Omental fat pad (tissue), 4 donors: ENCODE results near the gene ATP8A2. TPM values are rescaled to one million over a fixed set of nuclear protein-coding genes. Genes with fewer than 3 reads are reported as not detected.
"Not testable (repeated sequence)": the region's sequence is repeated elsewhere in the genome, so short reads cannot be mapped to it uniquely, and the experiment has no call there.

ENCODE experiments used
- ATAC-seq: fragments of 150-250 bp; one replicate; pipeline ENCODE4 v1.9.1; 2016; ENCODE audit warnings: mild to moderate bottlenecking, moderate library complexity; ENCODE audit not compliant: low FRiP score
- DNase-seq: peaks from one replicate; pipeline ENCODE4 v3.0.0-alpha.2; 2019; ENCODE audit warnings: low spot score
- small RNA-seq: library from RNA; depleted of rRNA; stranded (forward); fragments of <200 nt; gene quantifications from one replicate; pipeline ENCODE3, GENCODE V24; 2016
- total RNA-seq, 4 donors: library from RNA; depleted of rRNA; stranded (reverse); fragments of >200 nt; gene quantifications; one replicate each; pipeline ENCODE4 v1.1.0, GENCODE V29; 2016
- TF ChIP-seq, protein P1 (sequence below), 3 donors: fragments of 450-650 bp; IDR thresholded peaks; one replicate each; pipeline ENCODE4 v1.5.1; 2016 to 2017; ENCODE audit warnings: antibody characterized with exemption in 3 of 3, mild to moderate bottlenecking in 3 of 3, moderate library complexity in 2 of 3

Gene ATP8A2
- total RNA-seq, 4 donors from 2014 or later = 0.16 to 0.19 TPM; not detected in 2

DNA sequence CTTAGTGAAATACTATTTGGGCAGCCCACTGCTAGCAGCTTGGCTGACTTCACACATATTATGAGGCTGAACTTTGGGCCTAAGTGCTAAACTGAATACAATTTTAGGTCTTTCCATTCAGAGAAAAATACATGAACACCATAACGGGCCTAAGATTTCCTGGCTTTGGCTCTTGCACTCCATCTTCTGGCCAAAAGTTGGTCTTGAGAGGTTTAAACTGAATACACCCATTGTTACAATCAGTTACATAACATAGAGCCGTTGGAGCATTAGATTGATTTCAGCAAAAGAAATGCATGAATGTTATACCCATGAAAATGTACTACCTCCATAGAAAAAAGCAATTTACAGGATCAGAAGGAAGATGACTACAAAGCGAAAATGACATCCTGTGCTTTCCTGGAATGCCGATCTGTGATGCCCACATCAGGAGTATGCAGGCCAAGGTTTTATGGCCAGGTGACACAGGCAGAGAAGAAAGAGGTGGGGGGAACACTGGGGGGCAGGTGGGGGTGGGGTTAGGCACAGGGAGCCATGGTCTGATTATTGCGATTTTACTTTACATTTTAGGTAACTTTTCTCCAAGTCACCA is 691.2 kb downstream of the ATP8A2 start:
- no peak for ATAC-seq
- DNase-seq = no peak
- TF ChIP-seq, protein P1, sequence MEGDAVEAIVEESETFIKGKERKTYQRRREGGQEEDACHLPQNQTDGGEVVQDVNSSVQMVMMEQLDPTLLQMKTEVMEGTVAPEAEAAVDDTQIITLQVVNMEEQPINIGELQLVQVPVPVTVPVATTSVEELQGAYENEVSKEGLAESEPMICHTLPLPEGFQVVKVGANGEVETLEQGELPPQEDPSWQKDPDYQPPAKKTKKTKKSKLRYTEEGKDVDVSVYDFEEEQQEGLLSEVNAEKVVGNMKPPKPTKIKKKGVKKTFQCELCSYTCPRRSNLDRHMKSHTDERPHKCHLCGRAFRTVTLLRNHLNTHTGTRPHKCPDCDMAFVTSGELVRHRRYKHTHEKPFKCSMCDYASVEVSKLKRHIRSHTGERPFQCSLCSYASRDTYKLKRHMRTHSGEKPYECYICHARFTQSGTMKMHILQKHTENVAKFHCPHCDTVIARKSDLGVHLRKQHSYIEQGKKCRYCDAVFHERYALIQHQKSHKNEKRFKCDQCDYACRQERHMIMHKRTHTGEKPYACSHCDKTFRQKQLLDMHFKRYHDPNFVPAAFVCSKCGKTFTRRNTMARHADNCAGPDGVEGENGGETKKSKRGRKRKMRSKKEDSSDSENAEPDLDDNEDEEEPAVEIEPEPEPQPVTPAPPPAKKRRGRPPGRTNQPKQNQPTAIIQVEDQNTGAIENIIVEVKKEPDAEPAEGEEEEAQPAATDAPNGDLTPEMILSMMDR (IDR thresholded peaks at IDR 0.05) = no peak

DNA sequence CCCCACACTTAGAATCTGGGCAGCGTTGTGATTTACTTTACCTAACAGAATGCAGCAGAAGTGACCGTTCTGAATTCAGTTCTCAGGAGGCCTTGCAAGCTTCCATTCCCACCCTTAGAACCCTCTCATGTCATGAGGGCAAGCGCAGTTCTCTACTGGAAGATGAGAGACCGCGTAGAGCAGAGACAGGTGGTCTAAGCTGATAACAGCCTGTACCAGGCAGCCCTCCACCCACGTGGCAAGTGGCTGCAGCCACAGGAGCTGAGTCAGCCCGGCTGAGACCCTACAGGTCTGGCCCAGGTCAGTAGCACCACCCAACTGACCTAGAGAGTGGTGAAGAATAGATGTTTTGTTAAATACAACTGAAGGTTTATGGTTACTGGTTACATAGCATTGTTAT is 694.7 kb downstream of the ATP8A2 start:
- not testable (repeated sequence) for ATAC-seq, DNase-seq

DNA sequence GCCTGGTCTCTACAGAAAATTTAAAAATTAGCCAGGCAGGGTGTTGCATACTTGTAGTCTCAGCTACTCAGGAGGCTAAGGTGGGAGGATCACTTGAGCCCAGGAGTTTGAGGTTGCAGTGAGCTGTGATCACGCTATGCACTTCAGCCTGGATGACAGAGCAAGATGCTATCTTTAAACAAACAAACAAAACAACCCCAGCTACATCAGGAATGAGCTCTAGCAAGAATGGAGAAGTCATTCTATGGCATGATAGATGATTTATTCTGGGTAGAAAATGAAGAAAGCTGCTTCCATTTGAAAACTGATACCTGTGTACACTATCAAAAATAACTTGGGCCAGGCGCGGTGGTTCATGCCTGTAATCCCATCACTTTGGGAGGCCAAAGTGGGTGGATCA is 695.8 kb downstream of the ATP8A2 start:
- no peak for ATAC-seq
- no peak for DNase-seq
- TF ChIP-seq, protein P1 (IDR thresholded peaks at IDR 0.05) = no peak

DNA sequence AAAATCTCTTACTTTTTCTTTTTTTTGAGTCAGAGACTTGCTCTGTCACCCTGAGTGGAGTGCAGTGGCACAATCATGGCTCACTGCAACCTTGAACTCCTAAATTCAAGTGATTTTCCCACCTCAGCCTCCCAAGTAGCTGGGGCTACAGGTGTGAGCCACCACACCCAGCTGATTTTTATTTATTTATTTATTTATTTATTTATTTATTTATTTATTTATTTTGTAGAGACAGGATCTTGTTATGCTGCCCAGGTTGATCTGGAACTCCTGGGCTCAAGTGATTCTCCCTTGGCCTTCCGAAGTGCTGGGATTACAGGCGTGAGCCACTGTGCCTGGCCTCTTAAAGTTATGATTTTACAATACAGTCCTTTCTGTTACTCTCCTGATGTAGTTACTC is 696.6 kb downstream of the ATP8A2 start:
- not testable (repeated sequence) for DNase-seq, ATAC-seq

DNA sequence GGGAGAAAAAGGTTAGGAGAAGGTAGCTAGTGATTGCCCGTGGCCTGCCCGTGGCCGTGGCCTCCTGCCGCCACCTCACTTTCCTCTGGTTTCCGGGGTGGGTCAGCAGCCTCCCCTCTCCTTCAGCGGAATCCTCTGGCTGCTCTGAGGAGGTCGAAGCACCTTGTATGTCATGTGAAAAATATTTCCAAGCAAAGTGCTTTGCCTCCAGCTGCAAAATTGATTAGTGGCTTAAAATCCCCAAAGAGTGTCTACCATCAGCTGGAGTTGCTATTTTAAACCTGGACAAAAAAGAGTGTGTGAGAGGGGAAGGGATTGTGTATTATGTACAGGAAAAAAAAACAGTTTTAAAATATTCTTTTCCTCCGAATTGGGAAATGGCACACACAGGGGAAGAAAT is 697.9 kb downstream of the ATP8A2 start:
- not testable (repeated sequence) for ATAC-seq

DNA sequence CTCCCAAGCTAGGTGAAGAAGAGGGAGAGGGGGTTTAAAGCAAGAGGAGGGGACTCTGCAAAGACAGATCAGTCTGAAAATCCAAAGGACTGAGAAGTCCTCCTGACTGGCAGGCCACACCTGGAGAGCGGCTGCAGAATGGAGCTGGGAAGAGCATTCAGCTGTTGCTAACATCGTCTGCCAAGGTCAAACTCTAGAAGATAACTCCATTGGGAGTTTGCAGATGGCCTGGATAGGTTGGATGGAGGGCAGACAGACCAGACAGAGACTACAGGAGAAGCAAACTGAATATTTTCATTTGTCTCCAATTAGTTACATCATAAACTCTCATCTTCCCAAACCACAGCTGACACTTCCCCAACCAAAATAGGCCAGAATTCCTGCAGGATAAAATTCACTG is 699.9 kb downstream of the ATP8A2 start:
- no peak for DNase-seq
- TF ChIP-seq, protein P1 (IDR thresholded peaks at IDR 0.05) = no peak
- ATAC-seq = no peak

More for the DNA sequence above, 697.9 kb downstream of the ATP8A2 start:
- not testable (repeated sequence) for DNase-seq

DNA sequence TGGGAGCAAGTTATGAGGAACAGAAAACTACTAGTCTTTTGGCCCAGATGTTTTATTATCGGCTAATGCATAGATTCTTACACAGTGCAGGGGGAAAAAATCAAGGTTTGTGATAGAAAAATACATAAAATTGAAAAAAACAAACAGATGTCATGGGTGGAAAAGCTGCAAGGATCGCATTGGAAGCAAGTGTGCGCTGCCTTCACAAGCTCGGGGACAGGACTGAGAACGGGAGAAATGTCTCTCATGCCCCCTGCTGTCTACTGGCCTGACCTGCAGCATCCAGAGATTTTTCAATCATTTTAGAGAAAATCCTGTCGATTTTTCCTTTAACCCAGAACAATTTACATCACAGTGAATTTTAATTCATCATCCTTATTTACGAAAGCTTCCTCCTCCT is 700.6 kb downstream of the ATP8A2 start:
- not testable (repeated sequence) for DNase-seq
- ATAC-seq = peak; percentile 52

DNA sequence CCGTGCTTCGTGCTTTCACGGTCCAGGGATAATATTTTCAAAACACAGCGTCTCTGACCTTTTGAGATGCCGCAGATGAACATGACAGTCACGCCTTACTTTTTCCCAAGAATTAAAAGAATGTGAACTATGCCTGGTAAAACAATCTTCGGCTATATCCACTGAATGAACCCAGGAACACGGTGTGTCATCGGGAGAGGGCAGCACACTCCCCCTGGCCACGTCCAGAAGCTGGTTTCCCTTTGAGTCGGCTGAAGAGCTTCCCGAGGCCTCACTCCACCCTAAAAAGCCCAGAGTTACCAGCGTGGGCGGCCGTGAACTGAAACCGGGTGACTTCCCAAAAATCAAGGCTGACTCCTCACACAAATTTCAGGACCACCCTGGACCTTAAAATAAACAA is 702.9 kb downstream of the ATP8A2 start:
- ATAC-seq (no peak), DNase-seq (no peak)
- TF ChIP-seq, protein P1 (IDR thresholded peaks at IDR 0.05) = no peak

Small RNA genes within 50 kb of the gene (small RNA-seq; reads per million reads assigned to genes)
- gene RN7SL741P (not detected), gene RNU6-78P (not detected), gene RNY1P3 (not detected)

Other genes with a start within 250 kb of the ATP8A2 start
- gene AMER2, start 199.7 kb upstream of the ATP8A2 start, total RNA-seq = under 1 TPM in 2 of 4 donors, not detected in 2; 0.09 to 0.95 TPM
- 10 to 100 TPM; 15.3 to 20.5 (median 17.8) TPM for gene MTMR6, start 84.5 kb upstream of the ATP8A2 start, total RNA-seq
- gene NUP58, start 70.3 kb upstream of the ATP8A2 start, total RNA-seq = 10 to 100 TPM; 35.8 to 68.0 (median 52.6) TPM